PC-3 (cell line): ENCODE data around the gene ZDHHC22.

Experiments
- EZH2 ChIP-seq: fragments of 300-600 bp; sonication (generic); IDR thresholded peaks from one replicate; pipeline ENCODE4 v1.6.1; 2017; ENCODE audit warnings: antibody characterized with exemption, mild to moderate bottlenecking, low read length; ENCODE audit not compliant: unreplicated experiment
- EZH2phosphoT487 ChIP-seq: fragments of 300-600 bp; sonication (generic); IDR thresholded peaks from 2 replicates; pipeline ENCODE4 v1.6.1; 2018; ENCODE audit warnings: mild to moderate bottlenecking, antibody characterized with exemption, low read length, borderline replicate concordance

GRCh38 chr14:77109656-77110055, 31.9 kb downstream of the ZDHHC22 start:
- TF ChIP-seq EZH2phosphoT487 (no peak), EZH2 (no peak)
